Measurements from ENCODE around the gene DOK5. TPM values are rescaled to one million over a fixed set of nuclear protein-coding genes. Genes with fewer than 3 reads are reported as not detected.

DOK5 gene
- total RNA-seq, 2 donors from 2014 or later: 0.14 to 1.2 TPM

GRCh38 chr20:54456961-54457360, 18.4 kb upstream of the DOK5 start:
- intact Hi-C loops (cut with DNase I): no loop called here
- Histone ChIP-seq H3K9me3 (no peaks in the 10 kb centered on the region), H3K27me3 (replicated peaks; ENCODE audit: insufficient read depth) (no peaks in the 10 kb centered on the region), H3K4me3 (no peak overlapping the region), H3K4me1 (replicated peaks) (no peaks in the 10 kb centered on the region), H3K36me3 (no peaks in the 10 kb centered on the region), H3K27ac (no peak overlapping the region)
- TF ChIP-seq CTCF (IDR thresholded peaks at IDR 0.05) (no peak), POLR2AphosphoS5 (IDR thresholded peaks at IDR 0.05) (no peak), POLR2A (IDR thresholded peaks at IDR 0.05) (no peak)
- no peak for DNase-seq (ENCODE audit: low spot score)
- WGBS: 62% methylated on average over 6 of the region's 6 CpGs

- no peaks in the 10 kb centered on the region for H3K27me3 ChIP-seq (replicated peaks; ENCODE audit: insufficient read depth)
- H3K27ac ChIP-seq: no peak overlapping the region
- TF ChIP-seq CTCF (IDR thresholded peaks at IDR 0.05): no peak
- no peak for TF ChIP-seq POLR2A (IDR thresholded peaks at IDR 0.05)
- no peak for TF ChIP-seq POLR2AphosphoS5 (IDR thresholded peaks at IDR 0.05)
- H3K4me1 ChIP-seq (replicated peaks): no peaks in the 10 kb centered on the region
- no peak for DNase-seq (ENCODE audit: low spot score)
- WGBS: 38% methylated on average over 1 of the region's 1 CpG
- H3K36me3 ChIP-seq: no peaks in the 10 kb centered on the region
- intact Hi-C loops (cut with DNase I): no loop called here
- no peak overlapping the region for H3K4me3 ChIP-seq
- no peaks in the 10 kb centered on the region for H3K9me3 ChIP-seq
Measured at GRCh38 chr20:54458219-54458618, 17.2 kb upstream of the DOK5 start.

- no peak overlapping the region for H3K4me3 ChIP-seq
- no peaks in the 10 kb centered on the region for H3K4me1 ChIP-seq (replicated peaks)
- H3K36me3 ChIP-seq: no peaks in the 10 kb centered on the region
- no peaks in the 10 kb centered on the region for H3K27me3 ChIP-seq (replicated peaks; ENCODE audit: insufficient read depth)
- DNase-seq (ENCODE audit: low spot score): no peak
- TF ChIP-seq POLR2AphosphoS5 (IDR thresholded peaks at IDR 0.05) (no peak), POLR2A (IDR thresholded peaks at IDR 0.05) (no peak), CTCF (IDR thresholded peaks at IDR 0.05) (no peak)
- intact Hi-C loops (cut with DNase I): no loop called here
- 95% methylated on average over 4 of the region's 4 CpGs for WGBS
- H3K27ac ChIP-seq: no peak overlapping the region
- no peaks in the 10 kb centered on the region for H3K9me3 ChIP-seq
Measured at GRCh38 chr20:54459279-54459678, 16.1 kb upstream of the DOK5 start.

GRCh38 chr20:54464003-54464402, 11.4 kb upstream of the DOK5 start:
- no peaks in the 10 kb centered on the region for H3K36me3 ChIP-seq
- TF ChIP-seq POLR2AphosphoS5 (IDR thresholded peaks at IDR 0.05) (no peak), CTCF (IDR thresholded peaks at IDR 0.05) (no peak), POLR2A (IDR thresholded peaks at IDR 0.05) (no peak)
- H3K9me3 ChIP-seq: no peaks in the 10 kb centered on the region
- intact Hi-C loops (cut with DNase I): no loop called here
- WGBS: 78% methylated on average over 1 of the region's 1 CpG
- no peaks in the 10 kb centered on the region for H3K4me1 ChIP-seq (replicated peaks)
- no peak overlapping the region for H3K27ac ChIP-seq
- DNase-seq (ENCODE audit: low spot score): no peak
- no peaks in the 10 kb centered on the region for H3K27me3 ChIP-seq (replicated peaks; ENCODE audit: insufficient read depth)
- H3K4me3 ChIP-seq: no peak overlapping the region

GRCh38 chr20:54466127-54466526, 9.3 kb upstream of the DOK5 start:
- no peaks in the 10 kb centered on the region for H3K36me3 ChIP-seq
- H3K9me3 ChIP-seq: no peaks in the 10 kb centered on the region
- intact Hi-C loops (cut with DNase I): no loop called here
- no peak for TF ChIP-seq POLR2A (IDR thresholded peaks at IDR 0.05)
- DNase-seq (ENCODE audit: low spot score): no peak
- H3K4me3 ChIP-seq: no peak overlapping the region
- no peaks in the 10 kb centered on the region for H3K4me1 ChIP-seq (replicated peaks)
- 87% methylated on average over 3 of the region's 3 CpGs for WGBS
- no peaks in the 10 kb centered on the region for H3K27me3 ChIP-seq (replicated peaks; ENCODE audit: insufficient read depth)
- no peak overlapping the region for H3K27ac ChIP-seq

All from prostate gland (tissue), 2 donors.